ENCODE measurements around the gene COPS8. TPM values are rescaled to one million over a fixed set of nuclear protein-coding genes. Genes with fewer than 3 reads are reported as not detected.

COPS8 gene
- total and polyA plus RNA-seq, 2 of the 8 experiments (the other 6 are each of a cell fraction or from before 2014, with no cell fraction given): 59.3 to 67.5 TPM

DNA sequence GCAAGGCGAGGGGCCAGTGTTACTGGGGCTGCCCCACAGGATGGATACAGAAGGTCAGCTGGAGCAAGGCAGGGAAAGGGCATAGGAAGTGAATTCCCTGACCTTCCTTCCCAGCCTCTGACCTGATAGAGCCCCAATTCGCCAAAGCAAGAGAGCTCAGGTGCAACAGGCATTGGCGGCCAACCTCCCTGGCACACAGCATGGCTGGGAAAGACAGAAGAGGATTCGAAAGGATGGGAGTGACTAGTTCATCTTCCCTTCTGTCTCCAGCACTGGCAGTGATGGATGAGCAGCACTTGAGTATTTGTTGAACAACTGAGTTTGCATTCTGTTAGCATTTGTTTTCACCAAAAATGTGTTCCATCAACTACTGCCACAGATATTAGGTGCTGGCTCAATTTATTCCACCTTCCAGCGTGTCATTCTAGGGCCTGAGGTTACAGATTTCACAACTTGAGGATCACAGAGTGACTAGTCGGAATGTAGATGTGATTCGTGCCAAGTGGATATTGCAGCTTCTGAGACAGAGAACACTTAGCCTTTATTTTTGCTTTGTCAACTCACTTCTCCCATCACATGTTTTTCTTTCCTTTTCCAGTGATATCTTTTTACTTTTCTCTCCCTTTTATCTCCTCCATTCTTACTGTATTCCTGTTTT is 6.2 kb downstream of the COPS8 start:
- Histone ChIP-seq H2BK12ac (ENCODE audit: low read depth, low read length) (no peak overlapping the region), H2AFZ (ENCODE audit: low read length) (no peak overlapping the region), H2AK5ac (ENCODE audit: low read depth, low read length) (no peak overlapping the region), H4K91ac (replicated peaks; ENCODE audit: insufficient read length, low read length) (no peak overlapping the region), H3K79me1 (ENCODE audit: low read depth, low read length) (peaks cover 4% of the 10 kb centered on the region; the same call in 1 of the 2 replicates), H3K9me3 (ENCODE audit: insufficient read depth in 2 of 2, low read depth in 1 of 2, low read length in 1 of 2) (no peaks in the 10 kb centered on the region), H3K9ac (replicated peaks in 1 of 4; ENCODE audit: extremely low read depth in 1 of 4, low read depth in 3 of 4, low read length in 3 of 4) (no peak overlapping the region), H2BK15ac (ENCODE audit: low read length) (no peak overlapping the region), H3K14ac (ENCODE audit: insufficient read length) (no peak overlapping the region), H4K5ac (ENCODE audit: insufficient read length, low read depth, low read length) (no peak overlapping the region), H3K18ac (ENCODE audit: extremely low read depth, low read length) (no peak overlapping the region), H3K23ac (ENCODE audit: insufficient read length) (no peak overlapping the region), H3K4me3 (ENCODE audit: extremely low read depth in 1 of 4, insufficient read depth in 2 of 4, low read depth in 3 of 4, low read length in 4 of 4) (no peak overlapping the region), H4K20me1 (replicated peaks in 1 of 2; ENCODE audit: control insufficient read depth in 1 of 2, insufficient read depth in 2 of 2, low read length in 2 of 2) (peaks cover 0 to 2% of the 10 kb centered on the region in 2 experiments), H3K23me2 (ENCODE audit: low read depth, low read length) (no peaks in the 10 kb centered on the region), H3K36me3 (ENCODE audit: control insufficient read depth in 2 of 4, insufficient read depth in 4 of 4, low read length in 3 of 4) (peaks cover 0 to 30% (median 17%) of the 10 kb centered on the region in 4 experiments), H2BK120ac (replicated peaks; ENCODE audit: low read depth, low read length) (no peak overlapping the region), H3K27me3 (replicated peaks in 1 of 4; ENCODE audit: control insufficient read depth in 3 of 4, extremely low read depth in 1 of 4, insufficient read depth in 3 of 4, low read length in 3 of 4) (no peaks in the 10 kb centered on the region), H3K27ac (ENCODE audit: low read depth, low read length) (no peak overlapping the region), H3K4ac (replicated peaks; ENCODE audit: insufficient read length, low read depth, low read length) (no peak overlapping the region), H3K56ac (replicated peaks; ENCODE audit: insufficient read length, low read depth, low read length) (no peak overlapping the region), H3K79me2 (ENCODE audit: control insufficient read depth in 1 of 2, insufficient read depth in 2 of 2, low read length in 2 of 2) (peaks cover 0 to 57% of the 10 kb centered on the region in 2 experiments; a peak in 2 of 4 replicates), H2BK20ac (ENCODE audit: low read length) (no peak overlapping the region), H3K4me1 (replicated peaks in 1 of 4; ENCODE audit: control insufficient read depth in 3 of 4, insufficient read depth in 4 of 4, low read length in 3 of 4) (no peaks in the 10 kb centered on the region), H3K4me2 (ENCODE audit: insufficient read depth in 1 of 2, low read depth in 2 of 2, low read length in 2 of 2) (no peak overlapping the region), H4K8ac (ENCODE audit: extremely low read depth, insufficient read depth, low read length) (no peak overlapping the region), H2BK5ac (ENCODE audit: low read depth, low read length) (no peak overlapping the region)
- FAIRE-seq: no peak
- 86% methylated on average over 7 of the region's 7 CpGs; no CpG with 5 or more reads in 1 of the 2 experiments for WGBS, 2 experiments (ENCODE audit: extremely low coverage in 1 of 2, insufficient coverage in 1 of 2, insufficient read length in 1 of 2, insufficient replicate concordance in 2 of 2, low coverage in 1 of 2, low lambda C conversion rate in 2 of 2, missing lambda C conversion rate in 1 of 2)
- DNase-seq (ENCODE audit: low read depth in 1 of 2, low spot score in 2 of 2): no peak
- TF ChIP-seq RAD21 (IDR thresholded peaks at IDR 0.05 in 1 of 2, conservative IDR thresholded peaks at IDR 0.05 in 1 of 2; ENCODE audit: low read depth in 2 of 2, low read length in 2 of 2) (no peak), POU5F1 (IDR thresholded peaks at IDR 0.05; ENCODE audit: low read depth, low read length) (no peak), PHF8 (conservative IDR thresholded peaks at IDR 0.05; ENCODE audit: low read depth, low read length) (no peak), BCL11A (IDR thresholded peaks at IDR 0.05; ENCODE audit: low read depth in 2 of 2, low read length in 2 of 2) (no peak), CREB1 (IDR thresholded peaks at IDR 0.05) (no peak), ZNF274 (IDR thresholded peaks at IDR 0.05; ENCODE audit: borderline replicate concordance, extremely low read depth, low read length) (no peak), CBX5 (IDR thresholded peaks at IDR 0.05; ENCODE audit: low read depth, low read length) (no peak)
- ChIA-PET POLR2A (ENCODE audit: partially characterized antibody) (interaction anchor here (1.0 to 1.3 kb wide), 2 partner anchors 9 to 12 kb away, joined by 3 read pairs; no protein-coding TSS in a partner anchor), CTCF (ENCODE audit: partially characterized antibody) (no interaction called here)

Measured in H1 (cell line).